ENCODE results near the gene OPN4.

GRCh38 chr10:86647773-86648703 lies 6.3 kb upstream of the OPN4 start:
- TF ChIP-seq CTCF (conservative IDR thresholded peaks at IDR 0.05; ENCODE audit: low read length): no peak
- no peak for TF ChIP-seq EZH2phosphoT487 (IDR thresholded peaks at IDR 0.05; ENCODE audit: borderline replicate concordance)
